GM08714 (cell line): Measurements from ENCODE around the gene ASB12.

Experiments used
- H3K4me3 ChIP-seq: fragments of 200-500 bp; sonication (Bioruptor generic); 2 replicates; pipeline ENCODE4 v1.5.1; 2014; ENCODE audit warnings: mild to moderate bottlenecking, low read length, inconsistent platforms
- ZNF274 ChIP-seq: IDR thresholded peaks from 2 replicates; pipeline ENCODE4 v1.6.1; 2012; ENCODE audit warnings: mild to moderate bottlenecking, low read depth, low read length

The ASB12 gene

DNA sequence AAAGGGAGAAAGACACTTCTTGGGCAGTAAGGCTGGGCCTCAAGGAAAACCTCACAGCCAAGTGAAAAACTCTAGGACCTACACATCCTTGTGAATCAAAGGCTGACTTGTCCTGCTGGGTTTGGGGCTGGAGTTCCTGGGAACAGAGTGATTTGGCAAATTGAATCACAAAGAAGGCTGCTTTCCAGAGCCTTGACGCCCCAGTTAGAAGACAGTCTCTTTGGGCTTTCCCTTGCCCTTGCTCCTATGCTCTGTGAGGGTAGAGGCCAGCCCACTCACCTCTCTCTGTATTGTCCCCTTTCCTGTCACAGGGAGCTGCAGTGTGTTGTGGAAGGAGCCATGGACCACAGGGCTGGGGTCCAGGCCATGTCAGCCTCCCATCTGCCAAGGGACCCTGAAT lies 34.5 kb downstream of the ASB12 start:
- no peak for TF ChIP-seq ZNF274

DNA sequence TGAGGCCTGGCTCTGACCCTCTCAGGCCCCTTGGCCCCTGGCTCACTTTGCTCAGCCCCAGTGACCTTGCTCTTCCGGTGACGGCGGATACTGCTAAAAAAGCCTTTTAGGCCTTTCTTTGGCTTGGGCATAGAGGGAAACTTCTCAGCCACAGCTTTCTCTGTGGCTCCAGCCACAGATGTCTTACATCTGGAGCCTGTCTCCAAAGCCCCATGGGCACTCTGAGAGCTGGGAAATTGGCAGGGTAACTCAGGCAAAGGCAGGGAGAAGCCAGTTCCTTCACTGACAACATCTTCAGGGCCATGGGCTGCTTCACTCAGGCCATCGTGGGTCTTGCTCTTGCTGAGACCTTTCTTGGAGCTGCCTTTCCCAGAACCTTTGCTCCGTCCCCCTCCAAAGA lies 37.7 kb downstream of the ASB12 start:
- H3K4me3 ChIP-seq, result no peak overlapping the region
- no peak for TF ChIP-seq ZNF274

More for the DNA sequence above, 34.5 kb downstream of the ASB12 start:
- no peak overlapping the region for H3K4me3 ChIP-seq

DNA sequence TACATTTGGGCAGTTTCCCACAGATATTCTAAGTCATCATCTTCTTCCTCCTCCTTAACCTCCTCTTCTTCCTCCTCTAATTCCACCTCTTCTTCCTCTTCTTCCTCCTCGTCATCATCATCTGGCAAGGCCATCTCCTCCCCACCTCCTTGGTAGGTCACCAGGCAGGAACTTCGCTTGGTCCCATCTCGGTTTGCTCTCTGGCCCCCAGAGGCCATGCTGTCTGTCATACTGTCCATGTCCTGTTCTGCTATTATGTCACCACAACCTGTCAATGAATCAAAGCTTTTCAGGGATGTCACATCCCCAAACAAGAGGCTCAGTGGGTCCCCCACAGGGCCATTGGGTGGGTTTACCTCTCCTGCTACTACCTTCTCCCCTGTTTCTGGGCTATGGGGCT lies 38.4 kb downstream of the ASB12 start:
- no peak for TF ChIP-seq ZNF274
- H3K4me3 ChIP-seq, result no peak overlapping the region

DNA sequence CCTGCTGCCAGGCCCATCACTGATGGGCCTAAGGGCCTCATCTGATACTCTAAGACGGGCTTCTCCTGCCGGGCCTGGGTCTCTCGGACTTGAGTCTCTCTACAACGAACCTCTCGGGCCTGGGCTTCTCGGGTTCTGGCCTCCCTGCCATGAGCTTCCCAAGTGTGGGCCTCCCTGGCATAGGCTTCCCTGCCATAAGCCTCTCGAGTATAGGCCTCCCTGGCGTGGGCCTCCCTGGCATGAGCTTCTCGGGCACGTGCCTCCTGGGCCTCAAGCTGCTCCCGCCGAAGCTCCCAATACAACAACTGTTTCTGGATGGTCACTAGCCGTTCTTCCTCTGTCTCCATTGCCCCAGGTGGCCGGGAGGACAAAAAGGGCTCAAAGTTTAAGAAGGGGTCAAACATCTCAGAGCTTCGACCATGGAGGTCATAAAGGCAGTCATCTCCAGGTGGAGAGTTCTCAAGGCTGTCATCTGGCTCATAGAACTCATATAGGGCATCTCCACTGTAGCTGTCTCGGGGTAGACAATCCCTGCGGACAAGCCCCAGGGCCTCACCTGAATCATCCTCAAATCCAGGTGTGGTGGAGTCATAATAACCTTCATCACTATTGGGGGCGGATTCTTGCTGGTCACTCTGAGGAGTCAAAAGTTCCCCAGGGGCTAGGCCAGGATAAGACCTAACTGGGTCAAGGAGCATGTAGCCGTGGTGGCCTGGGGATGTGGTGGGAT lies 39.0 kb downstream of the ASB12 start:
- H3K4me3 ChIP-seq, result no peak overlapping the region
- no peak for TF ChIP-seq ZNF274

DNA sequence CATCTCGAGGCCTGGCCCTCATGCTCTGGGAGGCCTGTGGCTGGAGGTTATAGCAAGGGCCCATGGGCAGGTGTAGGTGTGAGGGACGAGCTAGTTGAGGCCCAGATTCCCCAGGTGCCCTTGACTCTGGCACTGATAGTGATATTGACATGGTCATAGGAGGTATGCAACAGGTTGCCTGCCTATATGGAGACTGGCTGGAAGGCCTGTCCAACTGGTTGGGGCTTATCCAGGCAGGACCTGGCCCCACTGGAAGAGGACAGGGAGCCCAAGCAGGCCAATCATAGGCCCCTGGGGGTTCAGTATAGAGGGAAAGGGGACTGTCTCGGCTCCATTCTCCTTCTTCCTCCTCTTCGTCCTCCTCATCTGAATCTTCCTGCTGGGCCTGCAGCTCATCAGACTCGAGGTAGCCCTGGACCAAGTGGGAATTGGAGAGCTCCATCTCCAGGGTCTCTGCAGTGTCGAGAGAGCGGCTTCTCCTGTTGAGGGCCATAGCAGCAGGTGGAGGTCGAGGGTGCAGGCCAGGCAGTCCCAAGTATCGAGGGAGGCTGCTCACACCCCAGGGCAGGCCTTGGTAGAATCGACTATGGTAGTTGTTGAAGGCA lies 40.2 kb downstream of the ASB12 start:
- H3K4me3 ChIP-seq, result no peak overlapping the region
- no peak for TF ChIP-seq ZNF274

DNA sequence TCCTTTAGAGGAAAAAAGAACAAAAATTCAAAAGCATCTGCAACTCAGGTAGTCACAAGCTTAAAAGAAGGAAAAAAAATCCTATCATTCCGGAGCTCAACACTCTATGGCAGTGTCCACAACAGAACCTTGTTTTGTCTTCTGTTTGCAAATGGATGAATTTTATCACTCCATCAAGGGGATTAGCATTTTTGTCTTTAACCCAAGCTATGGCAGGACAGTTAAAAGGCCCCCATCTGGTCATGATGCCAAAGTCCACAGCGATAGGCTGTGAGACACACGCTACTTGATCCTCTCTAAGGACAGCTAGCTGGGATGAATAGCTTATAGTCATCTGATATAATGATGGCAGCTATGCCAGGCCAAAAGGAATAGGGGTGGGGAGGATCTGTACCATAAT lies 41.5 kb downstream of the ASB12 start:
- no peak for TF ChIP-seq ZNF274
- H3K4me3 ChIP-seq, result no peak overlapping the region

DNA sequence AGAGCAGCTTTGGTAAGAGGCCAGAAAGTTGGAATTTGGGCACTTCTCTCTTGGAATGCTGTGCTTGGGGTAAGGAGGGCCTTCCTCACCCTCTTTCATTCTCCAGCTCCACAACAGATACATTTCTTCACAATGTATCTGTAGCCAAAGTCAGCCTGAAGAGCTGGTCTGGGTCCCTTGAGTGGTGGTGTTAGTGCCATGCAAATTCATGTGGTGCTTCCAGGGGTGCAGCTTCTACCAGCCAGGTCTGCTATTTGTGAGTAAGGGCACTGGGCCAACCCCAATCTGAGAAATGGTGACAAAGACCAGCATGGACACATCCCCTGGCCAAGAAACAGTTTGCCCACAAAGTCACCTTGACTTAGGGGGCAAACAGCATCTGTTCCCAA lies 42.7 kb downstream of the ASB12 start:
- no peak overlapping the region for H3K4me3 ChIP-seq

DNA sequence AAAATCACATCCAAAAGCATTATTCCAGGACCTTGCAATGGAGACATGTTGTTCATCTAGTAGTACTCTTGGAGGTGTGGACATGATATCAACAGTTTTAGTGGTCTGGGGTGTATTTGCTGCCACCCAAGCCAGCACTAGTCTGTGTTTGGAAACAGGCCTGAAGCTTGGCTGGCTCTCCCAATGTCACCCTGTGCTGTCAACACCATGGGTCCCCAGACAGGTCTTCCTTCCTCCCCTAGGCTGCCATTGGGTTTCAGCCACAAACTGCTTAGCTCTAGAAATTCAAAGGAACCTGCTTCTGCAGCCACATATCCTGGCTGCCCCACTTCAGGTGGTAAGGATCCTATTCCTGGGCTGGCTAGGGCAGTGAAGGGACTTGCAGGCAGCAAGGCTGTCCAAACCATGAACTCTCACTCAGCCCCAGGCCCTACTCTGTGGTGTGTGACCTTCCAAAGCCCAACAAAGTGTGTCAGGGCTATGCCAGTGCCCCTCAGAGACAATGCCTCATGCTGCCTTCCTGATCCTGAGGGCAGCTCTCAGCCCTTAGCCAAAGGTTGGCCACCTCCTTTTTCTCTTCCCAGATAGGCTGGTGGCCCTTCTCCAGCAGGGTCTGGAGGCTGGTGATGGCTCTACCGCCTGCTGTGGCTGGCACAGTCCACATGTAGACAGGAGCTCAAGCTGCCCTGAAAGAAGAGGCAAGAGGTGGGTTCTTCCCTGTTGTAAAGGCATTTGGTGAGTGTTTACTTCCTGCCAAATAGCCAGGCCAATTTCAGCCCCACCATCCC lies 43.2 kb downstream of the ASB12 start:
- TF ChIP-seq ZNF274, result no peak
- no peak overlapping the region for H3K4me3 ChIP-seq

More for the DNA sequence above, 42.7 kb downstream of the ASB12 start:
- no peak for TF ChIP-seq ZNF274

DNA sequence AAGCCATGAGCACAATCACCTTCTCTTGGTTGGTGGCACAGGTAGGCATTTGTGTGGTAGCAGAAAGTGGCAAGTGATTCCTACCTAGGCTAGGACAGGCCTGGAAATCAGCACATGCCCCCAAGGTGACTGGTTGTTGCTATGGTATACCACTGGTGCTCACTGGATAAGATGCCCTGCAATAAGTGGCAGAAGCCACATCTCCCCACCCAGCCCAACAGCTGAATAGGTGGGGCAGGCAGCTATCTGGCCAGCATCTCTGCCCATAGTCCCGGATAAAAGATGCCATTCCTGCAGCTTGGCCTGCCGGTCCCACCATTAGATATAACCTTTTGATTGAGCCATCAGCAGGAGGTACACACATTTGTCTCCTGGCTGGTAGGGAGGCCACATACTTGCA lies 46.0 kb downstream of the ASB12 start:
- no peak for TF ChIP-seq ZNF274
- H3K4me3 ChIP-seq, result no peak overlapping the region

DNA sequence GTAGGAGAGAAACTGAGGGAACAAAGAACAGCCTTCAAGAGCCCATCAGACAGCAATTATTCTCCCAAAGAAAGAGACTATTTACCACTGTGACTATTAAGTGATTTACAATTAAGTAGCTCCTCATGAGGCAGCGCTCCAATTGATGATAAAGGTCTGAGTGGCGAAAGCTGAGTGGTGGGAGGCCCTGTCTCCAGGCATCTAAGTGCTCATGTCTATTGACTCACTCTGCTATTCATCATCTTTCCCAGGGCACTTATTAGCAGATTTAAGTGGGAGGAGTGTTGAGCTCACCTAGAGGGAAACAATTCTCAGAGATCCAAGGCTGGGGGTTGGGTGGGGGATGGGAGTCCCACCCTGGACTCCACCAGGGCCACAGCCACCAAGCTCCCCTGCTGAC lies 48.2 kb downstream of the ASB12 start:
- TF ChIP-seq ZNF274, result no peak
- H3K4me3 ChIP-seq, result no peak overlapping the region

DNA sequence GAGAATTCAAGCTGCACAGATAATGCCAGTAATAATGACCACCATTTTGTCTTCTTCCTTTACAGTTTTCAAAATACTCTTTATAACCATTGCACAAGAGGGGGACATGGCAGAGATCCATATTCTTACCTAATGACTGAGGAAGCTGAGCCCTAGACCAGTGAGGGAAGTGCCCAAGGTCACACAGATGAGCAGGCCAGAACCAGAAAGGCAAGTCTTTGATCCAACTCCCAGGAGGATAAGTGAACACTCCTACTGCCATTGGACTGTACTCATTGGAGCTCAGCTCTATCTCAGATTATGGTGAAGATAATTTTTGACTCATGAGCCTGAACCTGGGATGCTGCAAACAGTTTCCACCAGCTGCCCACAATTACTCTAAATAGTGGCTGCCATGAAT lies 53.5 kb downstream of the ASB12 start:
- H3K4me3 ChIP-seq, result no peak overlapping the region
- TF ChIP-seq ZNF274, result no peak
